Heart left ventricle (tissue), 16 donors: ENCODE measurements around the gene ADTRP. TPM values are rescaled to one million over a fixed set of nuclear protein-coding genes. Genes with fewer than 3 reads are reported as not detected.

Experiments used
- ATAC-seq, 4 donors: fragments of 200-7000 bp; cut with Tn5 transposase; one replicate each; pipeline ENCODE4 v1.9.1; 2020 to 2022; ENCODE audit warnings: moderate library complexity in 4 of 4, mild to moderate bottlenecking in 3 of 4, moderate number of reproducible peaks in 1 of 4
- DNase-seq, 5 donors: peaks; one replicate each; pipeline ENCODE4 v3.0.0-alpha.2; 2020
- H3K27ac ChIP-seq, 12 donors: fragments of 200-600 bp; sonication (generic) in 4 of 12; one replicate each; pipeline versions ENCODE4 v1.5.0 to v1.8.0; 2016 to 2022; ENCODE audit warnings: mild to moderate bottlenecking in 2 of 12
- H3K27me3 ChIP-seq, 9 donors: fragments of 200-600 bp; sonication (generic) in 2 of 9; one replicate each; pipeline versions ENCODE4 v1.5.1 to v1.8.0; 2016 to 2022; ENCODE audit warnings: mild to moderate bottlenecking in 3 of 9
- H3K36me3 ChIP-seq, 9 donors: fragments of 200-600 bp; sonication (generic) in 2 of 9; one replicate each; pipeline versions ENCODE4 v1.5.0 to v1.8.0; 2018 to 2022; ENCODE audit warnings: mild to moderate bottlenecking in 2 of 9
- H3K4me1 ChIP-seq, 12 donors: fragments of 200-600 bp; sonication (generic) in 4 of 12; one replicate each; pipeline versions ENCODE4 v1.5.0 to v1.8.0; 2016 to 2022; ENCODE audit warnings: mild to moderate bottlenecking in 3 of 12
- H3K4me3 ChIP-seq, 12 donors: fragments of 200-600 bp; sonication (generic) in 4 of 12; one replicate each; pipeline versions ENCODE4 v1.5.0 to v1.8.0; 2017 to 2022; ENCODE audit warnings: mild to moderate bottlenecking in 9 of 12, moderate library complexity in 4 of 12
- H3K9me3 ChIP-seq, 12 donors: fragments of 200-600 bp; sonication (generic) in 4 of 12; one replicate each; pipeline versions ENCODE4 v1.5.0 to v1.8.0; 2016 to 2022; ENCODE audit warnings: mild to moderate bottlenecking in 1 of 12
- CTCF ChIP-seq, 12 donors: fragments of 200-600 bp; sonication (generic) in 4 of 12; IDR thresholded peaks; one replicate each; pipeline versions ENCODE4 v1.5.0 to v1.8.0; 2018 to 2022; ENCODE audit warnings: antibody characterized with exemption in 12 of 12, mild to moderate bottlenecking in 5 of 12
- POLR2A ChIP-seq, 2 donors: fragments of 450-650 bp; IDR thresholded peaks; one replicate each; pipeline ENCODE4 v1.6.1; 2017; ENCODE audit warnings: antibody characterized with exemption in 2 of 2, mild to moderate bottlenecking in 2 of 2, moderate library complexity in 2 of 2
- WGBS, 4 donors: extraction: QIAGEN DNeasy Blood & Tissue Kit in 2 of 4; methylation state at CpG; one replicate each; pipeline versions ENCODE4 v1.1.5 to v1.1.7; 2013 to 2018; 5-methylcytosine and 5-hydroxymethylcytosine counted together
- intact Hi-C, 10 donors: fragments of 100-400 bp; cut with DNase I; formaldehyde crosslinking; loops; one replicate each; pipeline versions ENCODE4 v1.11.1 to v1.14.2; 2022
- polyA plus RNA-seq, 2 donors: library from polyadenylated mRNA; stranded (reverse); fragments of 200-250 nt; gene quantifications; one replicate each; pipeline ENCODE4 v1.2.3, GENCODE V29; 2013
- total RNA-seq, 9 donors: library from RNA; depleted of rRNA in 2 of 9; stranded (reverse); fragments of >200 nt in 2 of 9; fragmentation: NEBNext Ultra II Directional in 3 of 9; extraction: Animal tissue kit (Norgen Biotek cat#: 25700) in 3 of 9; gene quantifications; one replicate each; pipeline versions ENCODE4 v1.1.0 to v1.2.4, GENCODE V29; 2016 to 2023
- donor health status: ischemic (EF 13 %, LVEDD 7.1; RV severe dilation, severe dysfunction).
- donor health status: healthy with polysubstance abuse.
- donor health status: DM: no; HTN: yes; CAD: no.
- donor health status: DM: no; HTN: no; CAD: no.
- donor health status: ischemic (EF 25% LVEDD 6.9; RV normal size, moderate dysfunction).
- donor health status: ischemic (EF 25% LVEDD 5.7; RV mildly dilated, moderate dysfunction).
- donor health status: healthy.
- donor health status: DM: yes; HTN: yes; CAD: no.
- donor health status: ischemic (EF 35%, LVEDD 5.7; RV mildly dilated, moderate dysfunction).
- donor health status: nonischemic (EF 11% LVEDD 7.7; RV severe dilation, severe dysfunction).
- donor health status: DM: yes; HTN: yes; CAD: no.
- donor health status: PGD.
- donor health status: ischemic (EF 29% LVEDD 5.4; RV normal size, mild dysfunction).
- donor health status: nonischemic (EF 23%, LVEDD 6.1; RV moderate dilation, normal function).

Gene ADTRP
- total and polyA plus RNA-seq, 11 donors = 0.26 to 0.85 (median 0.45) TPM; not detected in 7

- no peaks in the 10 kb centered on the region for H3K27me3 ChIP-seq
- no peak for ATAC-seq
- WGBS, 4 donors = 81 to 97% (median 87%) methylated on average over 4 to 5 of the region's 5 CpGs
Observed at GRCh38 chr6:11796829-11797228, 18.2 kb upstream of the ADTRP start.

GRCh38 chr6:11795403-11795802 lies 16.8 kb upstream of the ADTRP start:
- ATAC-seq (no peak), DNase-seq (no peak)
- TF ChIP-seq CTCF (IDR thresholded peaks at IDR 0.05) (no peak), POLR2A (IDR thresholded peaks at IDR 0.05) (no peak)
- peaks cover 0 to 23% (median 7%) of the 10 kb centered on the region in 12 donors for H3K9me3 ChIP-seq
- peaks cover 0 to 7% (median 0%) of the 10 kb centered on the region in 12 donors for H3K4me1 ChIP-seq
- H3K27ac ChIP-seq = peak overlapping the region in 1 of 12 donors; percentile 11
- 86 to 89% (median 88%) methylated on average over 4 of the region's 4 CpGs for WGBS, 4 donors
- peak overlapping the region in 1 of 12 donors; percentile 34 for H3K4me3 ChIP-seq
- no peaks in the 10 kb centered on the region for H3K36me3 ChIP-seq
- intact Hi-C loops = no loop called here
- H3K27me3 ChIP-seq = no peaks in the 10 kb centered on the region

More at GRCh38 chr6:11796829-11797228, 18.2 kb upstream of the ADTRP start:
- Histone ChIP-seq H3K9me3 (peaks cover 0 to 23% (median 7%) of the 10 kb centered on the region in 12 donors), H3K4me1 (peaks cover 0 to 7% (median 0%) of the 10 kb centered on the region in 12 donors), H3K36me3 (no peaks in the 10 kb centered on the region), H3K27ac (no peak overlapping the region), H3K4me3 (no peak overlapping the region)
- intact Hi-C loops = no loop called here
- no peak for TF ChIP-seq POLR2A (IDR thresholded peaks at IDR 0.05)
- TF ChIP-seq CTCF (IDR thresholded peaks at IDR 0.05) = no peak
- no peak for DNase-seq

- H3K4me3 ChIP-seq = no peak overlapping the region
- DNase-seq = no peak
- no peaks in the 10 kb centered on the region for H3K27me3 ChIP-seq
- no peak for ATAC-seq
- H3K4me1 ChIP-seq = peaks cover 0 to 7% (median 0%) of the 10 kb centered on the region in 12 donors
- TF ChIP-seq POLR2A (IDR thresholded peaks at IDR 0.05) = no peak
- TF ChIP-seq CTCF (IDR thresholded peaks at IDR 0.05) = no peak
- WGBS, 4 donors = 65 to 77% (median 73%) methylated on average over 1 of the region's 1 CpG
- intact Hi-C loops = no loop called here
- peaks cover 0 to 23% (median 7%) of the 10 kb centered on the region in 12 donors for H3K9me3 ChIP-seq
- H3K36me3 ChIP-seq = no peaks in the 10 kb centered on the region
- no peak overlapping the region for H3K27ac ChIP-seq
Observed at GRCh38 chr6:11793277-11793676, 14.7 kb upstream of the ADTRP start.

GRCh38 chr6:11791354-11792107 lies 12.9 kb upstream of the ADTRP start:
- no peak for TF ChIP-seq POLR2A (IDR thresholded peaks at IDR 0.05)
- no peak for TF ChIP-seq CTCF (IDR thresholded peaks at IDR 0.05)
- Histone ChIP-seq H3K36me3 (no peaks in the 10 kb centered on the region), H3K27me3 (no peaks in the 10 kb centered on the region), H3K9me3 (peaks cover 0 to 23% (median 7%) of the 10 kb centered on the region in 12 donors), H3K4me3 (no peak overlapping the region), H3K4me1 (peaks cover 0 to 7% (median 0%) of the 10 kb centered on the region in 12 donors), H3K27ac (no peak overlapping the region)
- 88 to 94% (median 89%) methylated on average over 8 of the region's 8 CpGs for WGBS, 4 donors
- ATAC-seq (no peak), DNase-seq (no peak)
- intact Hi-C loops = no loop called here
